Gastrocnemius medialis (tissue), 4 donors: ENCODE measurements around the gene SAMD4A. TPM values are rescaled to one million over a fixed set of nuclear protein-coding genes. Genes with fewer than 3 reads are reported as not detected.

Experiments used
- ATAC-seq, 2 donors: fragments of 150-250 bp; one replicate each; pipeline ENCODE4 v1.9.1; 2016
- DNase-seq, 2 donors: peaks; one replicate each; pipeline ENCODE4 v3.0.0-alpha.2; 2019
- H3K27ac ChIP-seq, 4 donors: fragments of 200-600 bp; sonication (generic); 1 replicate in 1 of 4; 2 replicates in 3 of 4; pipeline ENCODE4 v1.5.1; 2016 to 2018; ENCODE audit warnings: mild to moderate bottlenecking in 2 of 4, moderate library complexity in 1 of 4
- H3K27me3 ChIP-seq, 3 donors: fragments of 200-600 bp; sonication (generic) in 2 of 3; 1 replicate in 1 of 3; 2 replicates in 2 of 3; pipeline versions ENCODE4 v1.5.1 to v1.6.0; 2016 to 2019; ENCODE audit warnings: mild to moderate bottlenecking in 1 of 3, moderate library complexity in 1 of 3
- H3K36me3 ChIP-seq, 2 donors: fragments of 200-600 bp; sonication (generic) in 1 of 2; one replicate each; pipeline ENCODE4 v1.5.1; 2017 to 2018
- H3K4me1 ChIP-seq, 2 donors: fragments of 200-600 bp; sonication (generic) in 1 of 2; one replicate each; pipeline ENCODE4 v1.5.1; 2016 to 2017; ENCODE audit warnings: mild to moderate bottlenecking in 2 of 2
- H3K4me3 ChIP-seq, 4 donors: fragments of 200-600 bp; sonication (generic) in 3 of 4; 1 replicate in 1 of 4; 2 replicates in 3 of 4; pipeline ENCODE4 v1.5.1; 2016 to 2019; ENCODE audit warnings: mild to moderate bottlenecking in 2 of 4
- H3K9me3 ChIP-seq, 3 donors: fragments of 200-600 bp; sonication (generic) in 2 of 3; 1 replicate in 1 of 3; 2 replicates in 2 of 3; pipeline ENCODE4 v1.5.1; 2016 to 2019
- CTCF ChIP-seq, 5 experiments: fragments of 450-650 bp in 3 of 5; fragments of 200-600 bp in 2 of 5; sonication (generic) in 2 of 5; IDR thresholded peaks in 4 of 5; conservative IDR thresholded peaks in 1 of 5; 1 replicate in 4 of 5; 2 replicates in 1 of 5; pipeline ENCODE4 v1.5.1; 2016 to 2019; ENCODE audit warnings: antibody characterized with exemption in 5 of 5, mild to moderate bottlenecking in 3 of 5, moderate library complexity in 3 of 5
- POLR2A ChIP-seq, 2 donors: fragments of 450-650 bp; IDR thresholded peaks; one replicate each; pipeline ENCODE4 v1.6.1; 2017; ENCODE audit warnings: antibody characterized with exemption in 2 of 2, mild to moderate bottlenecking in 2 of 2, moderate library complexity in 2 of 2
- in situ Hi-C, 4 donors: fragments of 200-750 bp; cut with MboI; loops; one replicate each; pipeline versions ENCODE4 v1.15.0 to v1.8.0; 2017; ENCODE audit warnings: low sequenced_read_pairs in 4 of 4
- intact Hi-C: fragments of 100-400 bp; cut with DNase I; formaldehyde crosslinking; loops from one replicate; pipeline ENCODE4 v1.15.1; 2023; ENCODE audit warnings: low total_unique reads
- total RNA-seq, 4 donors: library from RNA; depleted of rRNA; stranded (reverse); fragments of >200 nt; gene quantifications; one replicate each; pipeline versions ENCODE4 v1.1.0 to v1.2.3, GENCODE V29; 2016

The SAMD4A gene
- total RNA-seq, 4 donors from 2014 or later, result 26.4 to 48.0 (median 42.2) TPM

GRCh38 chr14:54627540-54628363 is 60.8 kb downstream of the SAMD4A start:
- no peaks in the 10 kb centered on the region for H3K27me3 ChIP-seq
- TF ChIP-seq POLR2A (IDR thresholded peaks at IDR 0.05), result no peak
- no peak for TF ChIP-seq CTCF (IDR thresholded peaks at IDR 0.05 in 4 of 5, conservative IDR thresholded peaks at IDR 0.05 in 1 of 5)
- H3K36me3 ChIP-seq, result no peaks in the 10 kb centered on the region
- ATAC-seq (peak; percentile 78 to 85), DNase-seq (peak in 1 of 2 donors; percentile 59)
- peaks cover 70 to 78% of the 10 kb centered on the region in 2 donors for H3K4me1 ChIP-seq
- in situ Hi-C loops, result no loop called here
- no peaks in the 10 kb centered on the region for H3K9me3 ChIP-seq
- H3K4me3 ChIP-seq, result peak overlapping the region; percentile 26 to 44 (median 33)
- peak overlapping the region; percentile 72 to 85 (median 78) for H3K27ac ChIP-seq
- intact Hi-C loops, result no loop called here

- TF ChIP-seq POLR2A (IDR thresholded peaks at IDR 0.05) (no peak), CTCF (IDR thresholded peaks at IDR 0.05 in 4 of 5, conservative IDR thresholded peaks at IDR 0.05 in 1 of 5) (no peak)
- ATAC-seq (no peak), DNase-seq (no peak)
- H3K4me3 ChIP-seq, result no peak overlapping the region
- H3K27me3 ChIP-seq, result no peaks in the 10 kb centered on the region
- peaks cover 64 to 79% of the 10 kb centered on the region in 2 donors for H3K4me1 ChIP-seq
- intact Hi-C loops (no loop called here), in situ Hi-C loops (no loop called here)
- no peaks in the 10 kb centered on the region for H3K9me3 ChIP-seq
- no peaks in the 10 kb centered on the region for H3K36me3 ChIP-seq
- peak overlapping the region; percentile 72 to 85 (median 78) for H3K27ac ChIP-seq
Observed at GRCh38 chr14:54629183-54629582, 62.3 kb downstream of the SAMD4A start.

- Histone ChIP-seq H3K36me3 (no peaks in the 10 kb centered on the region), H3K4me3 (no peak overlapping the region), H3K9me3 (no peaks in the 10 kb centered on the region), H3K27ac (peak overlapping the region in 1 of 4 donors; percentile 83), H3K27me3 (no peaks in the 10 kb centered on the region), H3K4me1 (peaks cover 57 to 73% of the 10 kb centered on the region in 2 donors)
- in situ Hi-C loops (no loop called here), intact Hi-C loops (no loop called here)
- no peak for ATAC-seq
- TF ChIP-seq CTCF (IDR thresholded peaks at IDR 0.05 in 4 of 5, conservative IDR thresholded peaks at IDR 0.05 in 1 of 5), result no peak
- TF ChIP-seq POLR2A (IDR thresholded peaks at IDR 0.05), result no peak
- DNase-seq, result no peak
Observed at GRCh38 chr14:54629635-54630360, 62.9 kb downstream of the SAMD4A start.

GRCh38 chr14:54631016-54631415 is 64.1 kb downstream of the SAMD4A start:
- intact Hi-C loops (no loop called here), in situ Hi-C loops (no loop called here)
- Histone ChIP-seq H3K27ac (no peak overlapping the region), H3K36me3 (no peaks in the 10 kb centered on the region), H3K27me3 (no peaks in the 10 kb centered on the region), H3K4me1 (peaks cover 45 to 67% of the 10 kb centered on the region in 2 donors), H3K4me3 (no peak overlapping the region), H3K9me3 (no peaks in the 10 kb centered on the region)
- DNase-seq (no peak), ATAC-seq (no peak)
- no peak for TF ChIP-seq CTCF (IDR thresholded peaks at IDR 0.05 in 4 of 5, conservative IDR thresholded peaks at IDR 0.05 in 1 of 5)
- no peak for TF ChIP-seq POLR2A (IDR thresholded peaks at IDR 0.05)
